HG03469 (cell line): ENCODE results near the gene NKX6-1.

Source experiments
- ATAC-seq: cut with Tn5 transposase; IDR thresholded peaks from one replicate; pipeline ENCODE4 v1.9.1; 2021; ENCODE audit warnings: mild to moderate bottlenecking, moderate library complexity, moderate number of reproducible peaks; ENCODE audit not compliant: unreplicated experiment

Gene NKX6-1

GRCh38 chr4:84499624-84499982 lies 511 bp upstream of the NKX6-1 start:
- ATAC-seq: no peak

DNA sequence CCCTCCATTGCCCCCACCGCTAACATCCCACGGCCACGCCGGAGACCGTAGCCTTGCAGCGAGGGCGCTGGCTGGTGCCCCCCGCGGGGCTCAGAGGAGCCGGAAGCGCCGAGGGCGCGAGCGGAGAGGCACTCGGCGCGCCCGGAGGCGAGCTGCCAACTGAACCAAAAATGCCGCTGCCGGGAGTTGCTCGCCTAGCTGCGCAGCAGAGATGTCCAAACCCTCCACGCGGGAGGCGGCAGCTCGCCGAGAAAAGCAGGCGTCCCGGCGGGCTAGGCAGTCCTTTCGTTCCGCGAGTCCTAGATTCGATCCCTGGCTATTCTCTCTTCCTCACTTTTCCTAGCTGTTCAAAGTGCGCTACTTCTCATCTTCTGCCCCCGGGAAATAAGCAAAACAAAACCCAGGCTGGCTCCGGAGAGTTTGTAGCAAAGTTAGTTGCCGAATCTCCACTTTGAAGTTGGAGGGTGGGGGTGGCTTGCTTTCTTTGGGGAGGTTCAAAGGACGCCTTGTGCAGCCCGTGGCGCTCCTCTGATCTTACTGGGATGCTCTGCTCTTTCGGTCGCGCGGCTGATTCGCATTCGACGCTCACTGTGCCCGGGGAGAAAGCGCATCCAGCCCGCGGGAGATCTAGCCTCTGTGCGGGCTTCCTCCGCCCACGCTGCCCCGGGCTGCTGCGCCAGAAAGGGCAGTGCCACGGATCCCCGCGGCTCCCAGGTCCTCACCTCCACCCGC lies 723 bp downstream of the NKX6-1 start:
- no peak for ATAC-seq

- ATAC-seq: no peak
Measured at GRCh38 chr4:84497504-84498202, 1.4 kb downstream of the NKX6-1 start.

DNA sequence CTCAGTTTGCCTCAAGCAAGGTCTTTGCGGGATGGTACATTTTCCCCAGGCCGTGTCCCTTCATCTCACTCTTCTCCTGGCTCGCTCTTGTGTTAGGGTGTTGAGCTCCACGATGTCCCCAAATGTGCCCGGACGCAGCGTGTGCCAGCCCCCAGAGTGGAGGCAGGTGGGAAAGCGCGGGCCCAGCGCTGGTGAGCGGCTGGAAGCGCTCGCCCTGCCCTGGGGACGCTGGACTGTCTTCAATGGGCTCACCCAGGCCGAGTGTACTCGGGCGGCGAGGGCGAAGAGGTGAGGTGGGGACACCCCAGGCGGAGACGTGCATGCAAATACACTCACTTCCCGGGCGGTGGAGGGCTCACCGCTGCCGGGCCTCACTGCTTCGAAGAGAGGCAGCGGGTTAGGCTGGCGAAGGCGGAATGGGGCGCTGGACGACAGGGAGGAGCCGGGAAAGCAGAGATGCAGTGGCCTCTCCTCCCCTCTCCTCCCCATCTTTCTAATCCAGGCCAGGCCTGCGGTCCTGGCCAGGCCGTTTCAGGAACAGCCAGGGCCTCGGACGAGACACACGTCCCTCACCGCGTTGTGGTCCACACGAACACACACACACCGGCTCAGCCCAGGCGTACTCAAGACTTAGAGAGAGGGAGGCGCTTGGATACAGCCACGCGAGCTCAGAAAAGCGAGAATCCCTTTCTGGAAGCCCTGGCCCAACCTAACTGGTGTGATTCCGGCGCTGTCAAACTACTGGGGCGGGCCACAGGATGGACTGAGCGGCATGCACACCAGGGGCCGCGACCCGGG lies 2.2 kb downstream of the NKX6-1 start:
- no peak for ATAC-seq

- ATAC-seq: no peak
Measured at GRCh38 chr4:84496331-84496705, 2.8 kb downstream of the NKX6-1 start.

GRCh38 chr4:84495794-84496261 lies 3.3 kb downstream of the NKX6-1 start:
- no peak for ATAC-seq

GRCh38 chr4:84495118-84495793 lies 3.8 kb downstream of the NKX6-1 start:
- no peak for ATAC-seq

DNA sequence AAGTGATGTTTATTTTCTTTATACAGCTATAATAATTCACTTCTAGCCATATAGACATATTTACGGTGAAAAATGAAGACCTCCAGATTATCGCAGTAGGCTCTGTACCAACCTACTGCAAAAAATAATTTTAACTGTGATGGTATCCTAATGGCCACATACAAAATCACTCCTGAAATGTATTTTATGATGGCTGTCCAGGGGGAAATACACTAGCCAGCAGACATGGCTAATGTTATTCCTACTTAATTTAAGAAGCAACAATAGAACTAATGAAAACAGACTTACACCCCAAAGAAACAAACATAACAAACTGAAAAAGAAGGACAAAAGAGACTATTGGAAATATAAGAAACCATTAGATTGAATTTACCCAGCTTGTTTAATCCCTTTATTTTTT lies 4.6 kb downstream of the NKX6-1 start:
- no peak for ATAC-seq

DNA sequence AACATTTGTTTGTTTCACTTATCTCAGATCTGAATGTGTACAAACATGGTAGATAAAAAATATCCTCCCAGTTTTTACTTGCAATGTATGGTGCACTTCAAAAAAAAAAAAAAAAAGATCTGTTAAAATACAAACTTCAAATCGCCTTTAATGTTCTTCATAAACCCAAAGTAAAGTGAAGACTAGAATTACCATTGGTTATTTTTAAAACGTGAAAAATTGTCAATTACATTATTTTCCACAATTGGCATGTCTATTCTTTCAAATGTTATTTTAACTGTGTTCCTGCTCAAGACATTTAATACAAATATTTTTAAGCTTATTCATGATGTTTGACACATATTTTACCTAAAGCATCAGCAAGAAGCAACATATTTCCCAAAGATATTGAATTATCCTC lies 5.0 kb downstream of the NKX6-1 start:
- no peak for ATAC-seq

GRCh38 chr4:84493092-84493850 lies 5.8 kb downstream of the NKX6-1 start:
- ATAC-seq: no peak

- ATAC-seq: no peak
Measured at GRCh38 chr4:84492737-84493091, 6.4 kb downstream of the NKX6-1 start.

- ATAC-seq: no peak
Measured at GRCh38 chr4:84492290-84492689, 6.8 kb downstream of the NKX6-1 start.

DNA sequence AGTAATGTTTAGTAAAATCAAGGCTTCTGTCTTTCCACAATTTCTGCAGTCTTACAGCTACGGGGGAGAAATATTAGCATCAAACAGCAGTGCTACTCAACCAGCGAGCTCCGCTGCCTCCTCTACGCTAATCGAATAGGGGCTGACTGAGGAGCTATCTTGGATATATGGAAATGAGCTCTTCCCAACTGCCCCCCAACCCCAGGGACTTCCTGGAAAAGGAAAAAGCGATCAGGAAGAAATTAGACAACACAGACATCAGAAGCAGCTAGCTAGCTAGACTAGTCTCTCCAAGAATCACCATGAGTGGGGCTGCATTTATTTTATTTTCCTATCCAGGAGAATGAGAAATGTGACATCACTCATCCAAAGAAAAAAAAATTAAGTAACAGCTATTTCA lies 7.6 kb downstream of the NKX6-1 start:
- no peak for ATAC-seq

DNA sequence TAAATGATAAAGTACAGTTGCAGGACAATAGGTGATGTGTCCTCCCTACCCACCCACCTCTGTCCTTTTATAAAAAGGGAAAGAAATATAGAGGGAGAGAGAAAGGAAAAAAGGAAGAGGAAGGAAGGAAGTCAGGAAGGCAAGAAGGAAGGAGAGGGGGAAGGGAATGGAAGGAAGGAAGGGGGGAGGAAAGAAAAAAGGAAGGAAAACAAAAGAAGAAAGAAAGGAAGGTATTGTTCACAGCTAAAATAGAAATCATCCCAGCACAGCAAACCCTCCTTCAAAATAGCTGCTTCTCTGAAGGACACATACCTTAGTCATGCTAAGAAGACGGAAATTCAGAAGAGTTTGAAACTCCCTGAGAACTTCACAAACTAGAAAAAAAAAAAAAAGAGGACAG lies 8.4 kb downstream of the NKX6-1 start:
- ATAC-seq: no peak

- ATAC-seq: no peak
Measured at GRCh38 chr4:84484236-84484635, 14.9 kb downstream of the NKX6-1 start.

GRCh38 chr4:84483688-84484087 lies 15.4 kb downstream of the NKX6-1 start:
- no peak for ATAC-seq

DNA sequence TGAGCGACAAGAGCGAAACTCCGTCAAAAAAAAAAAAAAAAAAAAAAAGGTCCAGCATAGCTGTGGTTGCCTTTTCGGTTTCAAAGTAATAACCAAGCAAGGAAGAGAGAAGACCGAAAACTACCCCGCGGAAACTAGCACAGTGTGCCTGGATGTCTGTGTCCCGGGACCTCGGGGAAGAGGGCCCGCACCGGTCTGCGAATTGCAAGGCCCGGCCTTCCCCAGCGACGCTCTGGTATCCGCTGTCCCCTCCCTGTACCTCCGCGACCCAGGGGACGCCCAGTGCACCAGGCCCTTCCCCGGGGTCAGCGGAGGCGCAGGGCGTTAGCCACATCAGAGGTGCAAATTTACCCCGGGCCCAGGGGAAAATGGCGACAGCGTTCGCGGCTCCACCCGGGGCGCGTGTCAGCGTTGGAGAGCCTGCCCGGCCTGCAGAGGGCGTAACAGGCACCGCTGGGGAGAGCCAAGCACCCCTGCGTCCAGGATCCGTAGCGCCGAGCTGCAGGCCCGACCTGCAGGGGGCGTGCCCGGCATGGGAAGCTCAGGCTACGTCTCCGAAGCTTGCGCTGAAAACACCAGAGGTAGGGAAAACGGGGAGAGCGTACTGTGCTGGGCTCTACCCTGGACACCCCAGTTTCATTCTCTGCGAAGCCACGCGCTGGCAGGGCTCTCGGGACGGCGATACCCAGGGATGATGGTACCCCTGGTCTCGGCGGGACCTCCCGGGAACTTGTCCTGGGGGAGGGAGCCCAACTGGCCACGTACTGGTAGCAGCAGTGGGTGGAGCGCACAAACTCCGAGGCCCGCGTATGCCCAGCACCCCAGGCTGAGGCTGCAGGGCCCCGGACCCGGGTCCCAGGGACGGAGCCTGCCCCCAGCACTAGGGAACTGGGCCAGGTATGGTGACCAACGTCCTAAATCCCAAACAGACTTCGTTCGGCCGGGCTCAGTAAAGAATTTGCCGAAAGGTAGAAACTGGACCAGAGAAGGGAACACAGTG lies 16.2 kb downstream of the NKX6-1 start:
- no peak for ATAC-seq

- ATAC-seq: no peak
Measured at GRCh38 chr4:84481860-84482245, 17.2 kb downstream of the NKX6-1 start.

DNA sequence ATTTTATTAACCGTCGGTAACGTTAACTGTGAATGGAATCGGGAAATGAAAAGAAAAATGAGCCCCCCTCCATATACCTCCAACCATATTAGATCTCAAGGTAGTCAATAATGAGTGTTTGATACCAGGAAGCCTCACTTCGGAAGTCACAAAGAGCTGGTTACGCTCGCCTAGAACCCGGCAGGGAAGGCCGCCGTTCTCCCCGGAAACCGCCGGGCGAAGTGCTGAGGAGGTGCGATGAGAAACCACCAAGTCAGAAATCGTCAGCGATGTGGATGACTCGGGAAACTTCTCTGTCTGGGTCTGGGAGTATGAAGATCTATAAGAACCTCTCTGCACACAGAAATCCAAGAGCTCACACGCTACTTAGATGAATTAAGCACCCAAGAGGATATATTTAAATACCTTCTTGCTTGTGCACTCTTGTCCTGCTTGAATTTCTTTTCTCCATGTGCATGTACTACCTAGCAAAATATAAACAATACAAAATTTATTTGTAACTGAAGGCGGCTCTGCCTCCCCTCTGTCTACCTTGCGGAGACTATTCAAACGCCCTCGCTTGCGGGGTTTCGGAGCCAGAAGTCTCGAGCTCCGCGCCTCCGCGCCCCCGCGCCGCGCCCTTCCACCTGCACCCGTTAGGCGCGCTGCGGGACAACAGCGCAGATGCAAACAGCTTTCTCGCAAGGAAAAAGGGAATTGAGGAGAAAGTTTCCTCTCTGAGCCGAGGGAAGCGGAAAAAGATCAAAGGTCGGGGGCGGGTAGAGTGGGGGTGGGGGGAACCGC lies 17.8 kb downstream of the NKX6-1 start:
- no peak for ATAC-seq
